Vagina (tissue), 2 donors: ENCODE measurements around the gene CCDC102A.

Source experiments
- CTCF ChIP-seq, 3 experiments: fragments of 450-650 bp in 2 of 3; fragments of 200-600 bp in 1 of 3; sonication (generic) in 1 of 3; IDR thresholded peaks; one replicate each; pipeline ENCODE4 v1.5.1; 2017 to 2019; ENCODE audit warnings: antibody characterized with exemption in 3 of 3, mild to moderate bottlenecking in 2 of 3, moderate library complexity in 2 of 3
- POLR2A ChIP-seq, 2 donors: fragments of 450-650 bp; IDR thresholded peaks; one replicate each; pipeline ENCODE4 v1.6.1; 2017; ENCODE audit warnings: antibody characterized with exemption in 2 of 2, mild to moderate bottlenecking in 2 of 2, moderate library complexity in 2 of 2
- POLR2AphosphoS5 ChIP-seq, 2 donors: sonication (generic); formaldehyde crosslinking; IDR thresholded peaks; one replicate each; pipeline ENCODE4 v1.9.0; 2017; ENCODE audit warnings: antibody characterized with exemption in 2 of 2, mild to moderate bottlenecking in 2 of 2, low read depth in 1 of 2; ENCODE audit not compliant: insufficient read depth in 1 of 2

- TF ChIP-seq POLR2A (IDR thresholded peaks at IDR 0.05) (no peak), CTCF (IDR thresholded peaks at IDR 0.05) (no peak), POLR2AphosphoS5 (IDR thresholded peaks at IDR 0.05; ENCODE audit: insufficient read depth in 1 of 2, low read depth in 1 of 2) (no peak)
Observed at GRCh38 chr16:57534881-57535658, 1.3 kb downstream of the CCDC102A start.
